H1 (cell line): Measurements from ENCODE around the gene GIMAP2. TPM values are rescaled to one million over a fixed set of nuclear protein-coding genes. Genes with fewer than 3 reads are reported as not detected.

Experiments
- CTCF ChIA-PET: fragments of 300-600 bp; sonication (Branson Sonifier 250); formaldehyde crosslinking; loops from one replicate; lab custom pipeline; 2021; ENCODE audit not compliant: partially characterized antibody; lab: Charles Lee
- POLR2A ChIA-PET: fragments of 300-600 bp; sonication (Branson Sonifier 250); formaldehyde crosslinking; loops from one replicate; lab custom pipeline; 2021; ENCODE audit warnings: inconsistent platforms; ENCODE audit not compliant: partially characterized antibody; lab: Charles Lee
- DNase-seq, 2 experiments: peaks; one replicate each; pipeline versions ENCODE4 v3.0.0 to v3.0.0-alpha.2; 2010 to 2022; ENCODE audit warnings: low spot score in 2 of 2, low read depth in 1 of 2, mixed read lengths in 1 of 2
- FAIRE-seq: peaks from 2 replicates; lab custom pipeline; 2011; peaks lifted over from hg19 to GRCh38; lab: Jason Lieb, UNC
- H2AFZ ChIP-seq: 2 replicates; pipeline ENCODE4 v1.8.1; 2012; ENCODE audit warnings: low read length, inconsistent platforms
- H2AK5ac ChIP-seq: 2 replicates; pipeline ENCODE4 v1.6.1; 2013; ENCODE audit warnings: low read depth, low read length
- H2BK120ac ChIP-seq: replicated peaks from 2 replicates; pipeline ENCODE3; 2013; ENCODE audit warnings: low read depth, low read length, inconsistent platforms
- H2BK12ac ChIP-seq: 2 replicates; pipeline ENCODE4 v1.6.1; 2013; ENCODE audit warnings: low read depth, low read length
- H2BK15ac ChIP-seq: 2 replicates; pipeline ENCODE4 v1.6.1; 2013; ENCODE audit warnings: low read length
- H2BK20ac ChIP-seq: 2 replicates; pipeline ENCODE4 v1.6.1; 2013; ENCODE audit warnings: low read length
- H2BK5ac ChIP-seq: 2 replicates; pipeline ENCODE4 v1.6.1; 2013; ENCODE audit warnings: low read depth, low read length
- H3K14ac ChIP-seq: 2 replicates; pipeline ENCODE4 v1.6.1; 2013; ENCODE audit warnings: inconsistent platforms; ENCODE audit not compliant: insufficient read length
- H3K18ac ChIP-seq: 2 replicates; pipeline ENCODE4 v1.6.1; 2013; ENCODE audit warnings: low read length; ENCODE audit errors: extremely low read depth
- H3K23ac ChIP-seq: 2 replicates; pipeline ENCODE4 v1.6.1; 2013; ENCODE audit warnings: inconsistent platforms; ENCODE audit not compliant: insufficient read length
- H3K23me2 ChIP-seq: 2 replicates; pipeline ENCODE4 v1.6.1; 2013; ENCODE audit warnings: low read depth, low read length
- H3K27ac ChIP-seq: 2 replicates; pipeline ENCODE4 v1.6.1; 2011; ENCODE audit warnings: low read depth, low read length, inconsistent platforms
- H3K27me3 ChIP-seq, 4 experiments: replicated peaks in 1 of 4; 1 replicate in 1 of 4; 2 replicates in 3 of 4; pipeline versions ENCODE4 v1.6.1 to v1.8.1; 2011 to 2013; ENCODE audit warnings: low read length in 3 of 4, mild to moderate bottlenecking in 3 of 4, inconsistent platforms in 2 of 4, mixed read lengths in 2 of 4, moderate library complexity in 1 of 4; ENCODE audit not compliant: control insufficient read depth in 3 of 4, insufficient read depth in 3 of 4; ENCODE audit errors: extremely low read depth in 1 of 4
- H3K36me3 ChIP-seq, 4 experiments: 2 replicates each; pipeline versions ENCODE4 v1.6.1 to v1.8.1; 2011 to 2013; ENCODE audit warnings: mild to moderate bottlenecking in 4 of 4, low read length in 3 of 4, moderate library complexity in 2 of 4, control low read depth in 1 of 4, inconsistent platforms in 1 of 4; ENCODE audit not compliant: insufficient read depth in 4 of 4, control insufficient read depth in 2 of 4
- H3K4ac ChIP-seq: replicated peaks from 2 replicates; pipeline ENCODE3; 2013; ENCODE audit warnings: low read length, low read depth, mixed read lengths, inconsistent platforms; ENCODE audit not compliant: insufficient read length
- H3K4me1 ChIP-seq, 4 experiments: replicated peaks in 1 of 4; 1 replicate in 1 of 4; 2 replicates in 3 of 4; pipeline versions ENCODE4 v1.6.1 to v1.8.1; 2011 to 2013; ENCODE audit warnings: low read length in 3 of 4, inconsistent platforms in 2 of 4, mixed read lengths in 1 of 4; ENCODE audit not compliant: insufficient read depth in 4 of 4, control insufficient read depth in 3 of 4
- H3K4me2 ChIP-seq, 2 experiments: 2 replicates each; pipeline versions ENCODE4 v1.6.1 to v1.8.1; 2011 to 2013; ENCODE audit warnings: low read depth in 2 of 2, low read length in 2 of 2, control low read depth in 1 of 2, inconsistent platforms in 1 of 2, mild to moderate bottlenecking in 1 of 2; ENCODE audit not compliant: insufficient read depth in 1 of 2
- H3K4me3 ChIP-seq, 4 experiments: fragments of 200-600, 300-600 bp in 1 of 4; sonication (generic), shearing (Covaris generic), sonication (Bioruptor Twin) in 1 of 4; 2 replicates each; pipeline versions ENCODE4 v1.5.1 to v1.8.1; 2011 to 2016; ENCODE audit warnings: low read length in 4 of 4, low read depth in 3 of 4, control low read depth in 2 of 4, inconsistent platforms in 2 of 4, mild to moderate bottlenecking in 2 of 4, mixed read lengths in 1 of 4, moderate library complexity in 1 of 4; ENCODE audit not compliant: insufficient read depth in 2 of 4; ENCODE audit errors: extremely low read depth in 1 of 4
- H3K56ac ChIP-seq: replicated peaks from 2 replicates; pipeline ENCODE3; 2013; ENCODE audit warnings: low read depth, mild to moderate bottlenecking, mixed read lengths, low read length, inconsistent platforms; ENCODE audit not compliant: insufficient read length
- H3K79me1 ChIP-seq: 2 replicates; pipeline ENCODE4 v1.6.1; 2013; ENCODE audit warnings: low read depth, low read length, control low read depth
- H3K79me2 ChIP-seq, 2 experiments: 2 replicates each; pipeline versions ENCODE4 v1.6.1 to v1.8.1; 2012 to 2013; ENCODE audit warnings: low read length in 2 of 2, mild to moderate bottlenecking in 2 of 2, inconsistent platforms in 1 of 2; ENCODE audit not compliant: insufficient read depth in 2 of 2, control insufficient read depth in 1 of 2
- H3K9ac ChIP-seq, 4 experiments: replicated peaks in 1 of 4; 1 replicate in 1 of 4; 2 replicates in 3 of 4; pipeline versions ENCODE4 v1.6.1 to v1.8.1; 2011 to 2013; ENCODE audit warnings: low read depth in 3 of 4, low read length in 3 of 4, control low read depth in 2 of 4, mild to moderate bottlenecking in 2 of 4, moderate library complexity in 2 of 4, inconsistent platforms in 1 of 4; ENCODE audit errors: extremely low read depth in 1 of 4
- H3K9me3 ChIP-seq, 2 experiments: 2 replicates each; pipeline versions ENCODE4 v1.6.1 to v1.8.1; 2012 to 2013; ENCODE audit warnings: mild to moderate bottlenecking in 2 of 2, moderate library complexity in 2 of 2, control low read depth in 1 of 2, inconsistent platforms in 1 of 2, low read depth in 1 of 2, low read length in 1 of 2, mixed read lengths in 1 of 2; ENCODE audit not compliant: insufficient read depth in 2 of 2
- H4K20me1 ChIP-seq, 2 experiments: replicated peaks in 1 of 2; 2 replicates each; pipeline versions ENCODE3 to v1.8.1; 2011 to 2013; ENCODE audit warnings: inconsistent platforms in 2 of 2, low read length in 2 of 2, mild to moderate bottlenecking in 1 of 2; ENCODE audit not compliant: insufficient read depth in 2 of 2, control insufficient read depth in 1 of 2
- H4K5ac ChIP-seq: 2 replicates; pipeline ENCODE4 v1.6.1; 2013; ENCODE audit warnings: low read length, low read depth, mixed read lengths, inconsistent platforms; ENCODE audit not compliant: insufficient read length
- H4K8ac ChIP-seq: 2 replicates; pipeline ENCODE4 v1.8.0; 2013; ENCODE audit warnings: mild to moderate bottlenecking, moderate library complexity, low read length, inconsistent platforms; ENCODE audit not compliant: insufficient read depth; ENCODE audit errors: extremely low read depth
- H4K91ac ChIP-seq: replicated peaks from 2 replicates; pipeline ENCODE3; 2013; ENCODE audit warnings: low read length, mixed read lengths, inconsistent platforms; ENCODE audit not compliant: insufficient read length
- CBX5 ChIP-seq: fragments of 300-800, 300-1000 bp; sonication (generic); IDR thresholded peaks from 2 replicates; pipeline ENCODE4 v1.7.1; 2016; ENCODE audit warnings: antibody characterized with exemption, low read length, low read depth
- CBX8 ChIP-seq: fragments of 300-800, 300-1000 bp; sonication (generic); IDR thresholded peaks from 2 replicates; pipeline ENCODE4 v1.7.1; 2016; ENCODE audit warnings: low read depth, low read length, borderline replicate concordance
- CHD1 ChIP-seq: IDR thresholded peaks from 2 replicates; pipeline ENCODE4 v1.6.1; 2012; ENCODE audit warnings: low read depth, low read length, improper control_type of control experiment
- CHD2 ChIP-seq: IDR thresholded peaks from 2 replicates; pipeline ENCODE4 v1.6.1; 2012; ENCODE audit warnings: low read length, improper control_type of control experiment
- EP300 ChIP-seq, 2 experiments: IDR thresholded peaks; 1 replicate in 1 of 2; 2 replicates in 1 of 2; pipeline ENCODE4 v1.6.1; 2011 to 2012; ENCODE audit warnings: low read depth in 2 of 2, low read length in 2 of 2, mild to moderate bottlenecking in 2 of 2, borderline replicate concordance in 1 of 2, inconsistent platforms in 1 of 2, moderate library complexity in 1 of 2
- EZH2 ChIP-seq: fragments of 200-600 bp; sonication (generic); IDR thresholded peaks from 2 replicates; pipeline ENCODE4 v1.7.1; 2012; ENCODE audit warnings: low read depth, mild to moderate bottlenecking, moderate library complexity, low read length, inconsistent platforms; ENCODE audit not compliant: severe bottlenecking
- MAFK ChIP-seq: IDR thresholded peaks from 2 replicates; pipeline ENCODE4 v1.6.1; 2012; ENCODE audit warnings: low read depth, mild to moderate bottlenecking, improper control_type of control experiment, low read length
- SIX5 ChIP-seq: IDR thresholded peaks from 2 replicates; pipeline ENCODE4 v1.6.1; 2011; ENCODE audit warnings: mild to moderate bottlenecking, low read depth, low read length
- TAF7 ChIP-seq: optimal IDR thresholded peaks from 2 replicates; pipeline ENCODE3; 2011; ENCODE audit warnings: low read depth, mild to moderate bottlenecking, inconsistent platforms, low read length, moderate library complexity, borderline replicate concordance
- WGBS, 2 experiments: shearing (Covaris generic) in 1 of 2; methylation state at CpG; one replicate each; pipeline versions ENCODE4 v1.1.6 to v1.1.7; 2013 to 2015; ENCODE audit warnings: low lambda C conversion rate in 2 of 2, mixed read lengths in 2 of 2, inconsistent platforms in 1 of 2, low coverage in 1 of 2, missing lambda C conversion rate in 1 of 2; ENCODE audit not compliant: insufficient replicate concordance in 2 of 2, insufficient coverage in 1 of 2, insufficient read length in 1 of 2; ENCODE audit errors: extremely low coverage in 1 of 2, missing lambda C conversion rate in 1 of 2; 5-methylcytosine and 5-hydroxymethylcytosine counted together
- polyA plus RNA-seq, 7 experiments: library from polyadenylated mRNA; depleted of rRNA in 3 of 7; stranded (reverse) in 5 of 7; unstranded in 2 of 7; fragments of >200 nt in 5 of 7; fragments of 200-250 nt in 2 of 7; gene quantifications; 1 replicate in 5 of 7; 2 replicates in 1 of 7; 4 replicates in 1 of 7; pipeline versions ENCODE4 v1.2.1 to v1.2.3, GENCODE V29; 2011 to 2013; ENCODE audit warnings: missing spikeins in 2 of 7, mixed read lengths in 2 of 7
- total RNA-seq: library from RNA; stranded (reverse); fragmentation: NEBNext Ultra II Directional; extraction: Animal tissue kit (Norgen Biotek cat#: 25700); gene quantifications from 2 replicates; pipeline ENCODE4 v1.2.1, GENCODE V29; 2021
- TF ChIP-seq, protein P1 (sequence below): IDR thresholded peaks from 2 replicates; pipeline ENCODE4 v1.6.1; 2011; ENCODE audit warnings: low read length, improper control_type of control experiment

The GIMAP2 gene
- total and polyA plus RNA-seq, 2 of the 8 experiments (the other 6 are each of a cell fraction or from before 2014, with no cell fraction given) = not detected

DNA sequence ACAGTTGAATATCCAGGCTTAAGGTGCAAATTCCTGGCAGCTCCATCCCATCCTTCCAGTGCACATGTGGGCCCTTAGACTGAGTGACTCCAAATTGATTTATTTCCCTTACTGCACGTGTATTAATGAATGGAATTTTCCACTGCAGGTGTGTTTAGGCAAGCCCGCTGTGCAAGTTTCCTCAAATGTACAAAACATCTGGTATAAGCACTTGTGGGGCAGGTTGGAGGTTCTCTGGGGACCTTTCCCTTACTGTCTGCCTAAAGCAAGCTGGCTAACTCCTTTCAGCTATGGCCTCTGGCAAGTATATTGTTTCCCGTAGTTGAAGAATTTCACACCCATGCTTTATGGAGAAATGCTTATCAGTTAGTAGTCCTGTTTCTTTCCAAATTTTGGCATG is 28.0 kb upstream of the GIMAP2 start:
- CTCF ChIA-PET = no interaction called here
- Histone ChIP-seq H4K8ac (no peak overlapping the region), H3K56ac (no peak overlapping the region), H3K79me2 (no peaks in the 10 kb centered on the region), H3K27me3 (peaks cover 0 to 1% (median 0%) of the 10 kb centered on the region in 4 experiments; a peak in 4 of 7 replicates), H3K23ac (no peak overlapping the region), H3K18ac (no peak overlapping the region), H3K36me3 (no peaks in the 10 kb centered on the region), H3K79me1 (no peaks in the 10 kb centered on the region), H2AFZ (no peak overlapping the region), H3K4ac (no peak overlapping the region), H2BK15ac (no peak overlapping the region), H3K9ac (no peak overlapping the region), H3K9me3 (no peaks in the 10 kb centered on the region), H2BK120ac (no peak overlapping the region), H3K14ac (no peak overlapping the region), H3K4me1 (peaks cover 0 to 8% (median 1%) of the 10 kb centered on the region in 4 experiments; a peak in 3 of 7 replicates), H2BK12ac (no peak overlapping the region), H4K91ac (no peak overlapping the region), H3K23me2 (no peaks in the 10 kb centered on the region), H2AK5ac (no peak overlapping the region), H3K4me3 (no peak overlapping the region), H4K5ac (no peak overlapping the region), H2BK20ac (no peak overlapping the region), H4K20me1 (no peaks in the 10 kb centered on the region), H3K4me2 (no peak overlapping the region), H2BK5ac (no peak overlapping the region), H3K27ac (no peak overlapping the region)
- FAIRE-seq = no peak
- TF ChIP-seq CHD1 (no peak), EP300 (IDR thresholded peaks at IDR 0.05; ENCODE audit: borderline replicate concordance in 1 of 2, low read depth in 2 of 2, low read length in 2 of 2) (no peak), EZH2 (no peak), CHD2 (no peak), TAF7 (no peak), CBX8 (no peak), CBX5 (no peak), SIX5 (no peak), MAFK (no peak)
- TF ChIP-seq, protein P1, sequence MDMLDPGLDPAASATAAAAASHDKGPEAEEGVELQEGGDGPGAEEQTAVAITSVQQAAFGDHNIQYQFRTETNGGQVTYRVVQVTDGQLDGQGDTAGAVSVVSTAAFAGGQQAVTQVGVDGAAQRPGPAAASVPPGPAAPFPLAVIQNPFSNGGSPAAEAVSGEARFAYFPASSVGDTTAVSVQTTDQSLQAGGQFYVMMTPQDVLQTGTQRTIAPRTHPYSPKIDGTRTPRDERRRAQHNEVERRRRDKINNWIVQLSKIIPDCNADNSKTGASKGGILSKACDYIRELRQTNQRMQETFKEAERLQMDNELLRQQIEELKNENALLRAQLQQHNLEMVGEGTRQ = no peak
- no peak for DNase-seq
- POLR2A ChIA-PET = no interaction called here
- WGBS, 2 experiments = 89% methylated on average over 3 of the region's 3 CpGs; no CpG with 5 or more reads in 1 of the 2 experiments
